Ovary (tissue), 3 donors: ENCODE results near the gene TMED5.

Experiments used
- EP300 ChIP-seq: sonication (generic); formaldehyde crosslinking; IDR thresholded peaks from one replicate; pipeline ENCODE4 v1.6.1; 2017; ENCODE audit warnings: antibody characterized with exemption
- TF ChIP-seq, protein P1 (sequence below), 3 donors: fragments of 450-650 bp in 2 of 3; fragments of 200-600 bp in 1 of 3; IDR thresholded peaks; one replicate each; pipeline versions ENCODE4 v1.5.1 to v1.8.0; 2016 to 2022; ENCODE audit warnings: antibody characterized with exemption in 3 of 3, mild to moderate bottlenecking in 1 of 3
- donor health status: DM: no; HTN: no; CAD: no.

DNA sequence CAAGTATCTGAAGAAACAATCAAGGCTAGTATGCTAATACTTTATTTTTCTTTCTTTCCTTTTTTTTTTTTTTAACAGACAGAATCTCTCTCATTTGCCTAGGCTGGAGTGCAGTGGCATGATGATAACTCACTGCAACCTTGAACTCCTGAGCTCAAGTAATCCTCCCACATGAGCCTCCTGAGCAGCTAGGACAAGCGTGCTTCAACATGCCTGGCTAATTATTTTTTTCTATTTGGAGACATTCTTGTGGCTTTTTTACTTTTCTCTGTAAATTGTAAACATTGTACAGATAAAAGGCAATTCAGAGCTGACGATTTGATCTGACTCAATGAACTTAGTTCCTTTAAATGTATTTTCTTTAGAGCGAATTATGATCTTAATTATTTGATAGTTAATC is 41.7 kb upstream of the TMED5 start:
- TF ChIP-seq, protein P1, sequence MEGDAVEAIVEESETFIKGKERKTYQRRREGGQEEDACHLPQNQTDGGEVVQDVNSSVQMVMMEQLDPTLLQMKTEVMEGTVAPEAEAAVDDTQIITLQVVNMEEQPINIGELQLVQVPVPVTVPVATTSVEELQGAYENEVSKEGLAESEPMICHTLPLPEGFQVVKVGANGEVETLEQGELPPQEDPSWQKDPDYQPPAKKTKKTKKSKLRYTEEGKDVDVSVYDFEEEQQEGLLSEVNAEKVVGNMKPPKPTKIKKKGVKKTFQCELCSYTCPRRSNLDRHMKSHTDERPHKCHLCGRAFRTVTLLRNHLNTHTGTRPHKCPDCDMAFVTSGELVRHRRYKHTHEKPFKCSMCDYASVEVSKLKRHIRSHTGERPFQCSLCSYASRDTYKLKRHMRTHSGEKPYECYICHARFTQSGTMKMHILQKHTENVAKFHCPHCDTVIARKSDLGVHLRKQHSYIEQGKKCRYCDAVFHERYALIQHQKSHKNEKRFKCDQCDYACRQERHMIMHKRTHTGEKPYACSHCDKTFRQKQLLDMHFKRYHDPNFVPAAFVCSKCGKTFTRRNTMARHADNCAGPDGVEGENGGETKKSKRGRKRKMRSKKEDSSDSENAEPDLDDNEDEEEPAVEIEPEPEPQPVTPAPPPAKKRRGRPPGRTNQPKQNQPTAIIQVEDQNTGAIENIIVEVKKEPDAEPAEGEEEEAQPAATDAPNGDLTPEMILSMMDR (IDR thresholded peaks at IDR 0.05) = no peak
- TF ChIP-seq EP300 = no peak
